B cell (primary cell): ENCODE measurements around the gene EBF3.

ENCODE experiments used
- EZH2 ChIP-seq: IDR thresholded peaks from 2 replicates; pipeline ENCODE4 v1.6.1; 2012; ENCODE audit warnings: borderline replicate concordance, low read depth, mild to moderate bottlenecking, moderate library complexity, low read length; ENCODE audit not compliant: insufficient read depth, poor library complexity, severe bottlenecking
- TF ChIP-seq, protein P1 (sequence below): fragments of 200-600 bp; IDR thresholded peaks from one replicate; pipeline ENCODE4 v1.8.0; 2022; ENCODE audit warnings: antibody characterized with exemption, mild to moderate bottlenecking

DNA sequence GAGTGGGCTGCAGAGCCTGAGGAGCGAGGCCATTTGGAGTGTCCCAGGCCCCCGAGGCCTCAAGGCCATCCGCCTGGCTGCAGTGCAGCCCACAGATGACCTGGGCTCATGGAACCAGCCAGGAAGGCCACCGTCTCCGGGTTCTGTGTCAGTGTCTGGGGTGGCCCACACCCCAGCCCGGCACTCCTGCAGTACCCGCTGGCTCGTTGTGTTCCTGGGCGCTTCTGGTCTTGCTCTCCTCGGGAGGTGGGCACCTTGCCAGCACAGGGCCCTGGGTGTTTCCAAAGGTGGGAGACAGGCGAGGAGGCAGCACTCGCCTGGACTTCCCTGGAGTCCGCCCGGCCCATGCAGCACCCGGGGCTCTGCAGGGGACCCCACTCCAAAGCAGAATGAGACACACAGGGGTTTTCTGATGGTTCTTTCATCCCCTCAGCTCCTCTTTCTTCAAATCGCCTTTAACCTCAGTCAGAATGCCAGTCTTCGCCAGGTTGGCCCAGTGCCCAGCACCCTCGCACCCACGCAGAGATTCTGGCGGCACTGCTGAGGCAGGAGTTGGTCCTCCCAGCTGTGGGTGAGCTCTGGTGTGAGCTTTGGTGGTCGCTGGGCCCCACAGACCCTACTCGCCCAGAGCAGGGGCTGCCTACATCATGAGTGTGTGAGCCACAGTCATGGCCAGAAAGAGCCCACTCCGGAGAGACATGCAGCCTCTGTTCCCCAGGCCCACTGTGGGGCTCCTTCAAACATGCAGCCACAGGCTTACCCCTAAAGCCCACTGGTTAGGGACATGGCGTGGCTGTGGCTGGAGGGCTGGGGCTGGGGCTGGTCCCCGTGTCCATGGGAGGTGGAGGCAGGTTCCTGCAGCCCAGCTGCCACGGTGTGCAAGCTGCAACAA lies 155.7 kb downstream of the EBF3 start:
- TF ChIP-seq, protein P1, sequence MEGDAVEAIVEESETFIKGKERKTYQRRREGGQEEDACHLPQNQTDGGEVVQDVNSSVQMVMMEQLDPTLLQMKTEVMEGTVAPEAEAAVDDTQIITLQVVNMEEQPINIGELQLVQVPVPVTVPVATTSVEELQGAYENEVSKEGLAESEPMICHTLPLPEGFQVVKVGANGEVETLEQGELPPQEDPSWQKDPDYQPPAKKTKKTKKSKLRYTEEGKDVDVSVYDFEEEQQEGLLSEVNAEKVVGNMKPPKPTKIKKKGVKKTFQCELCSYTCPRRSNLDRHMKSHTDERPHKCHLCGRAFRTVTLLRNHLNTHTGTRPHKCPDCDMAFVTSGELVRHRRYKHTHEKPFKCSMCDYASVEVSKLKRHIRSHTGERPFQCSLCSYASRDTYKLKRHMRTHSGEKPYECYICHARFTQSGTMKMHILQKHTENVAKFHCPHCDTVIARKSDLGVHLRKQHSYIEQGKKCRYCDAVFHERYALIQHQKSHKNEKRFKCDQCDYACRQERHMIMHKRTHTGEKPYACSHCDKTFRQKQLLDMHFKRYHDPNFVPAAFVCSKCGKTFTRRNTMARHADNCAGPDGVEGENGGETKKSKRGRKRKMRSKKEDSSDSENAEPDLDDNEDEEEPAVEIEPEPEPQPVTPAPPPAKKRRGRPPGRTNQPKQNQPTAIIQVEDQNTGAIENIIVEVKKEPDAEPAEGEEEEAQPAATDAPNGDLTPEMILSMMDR = no peak
- no peak for TF ChIP-seq EZH2
